Breast epithelium (tissue), 3 donors: Measurements from ENCODE around the gene SNX9.

ENCODE experiments used
- POLR2AphosphoS5 ChIP-seq, 3 donors: sonication (generic); formaldehyde crosslinking; IDR thresholded peaks; one replicate each; pipeline ENCODE4 v1.6.1; 2017; ENCODE audit warnings: antibody characterized with exemption in 3 of 3
- TF ChIP-seq, protein P1 (sequence below), 3 donors: fragments of 450-650 bp; IDR thresholded peaks; one replicate each; pipeline ENCODE4 v1.5.1; 2016 to 2017; ENCODE audit warnings: antibody characterized with exemption in 3 of 3, mild to moderate bottlenecking in 3 of 3, moderate library complexity in 3 of 3

GRCh38 chr6:157884756-157885155, 61.7 kb downstream of the SNX9 start:
- TF ChIP-seq, protein P1, sequence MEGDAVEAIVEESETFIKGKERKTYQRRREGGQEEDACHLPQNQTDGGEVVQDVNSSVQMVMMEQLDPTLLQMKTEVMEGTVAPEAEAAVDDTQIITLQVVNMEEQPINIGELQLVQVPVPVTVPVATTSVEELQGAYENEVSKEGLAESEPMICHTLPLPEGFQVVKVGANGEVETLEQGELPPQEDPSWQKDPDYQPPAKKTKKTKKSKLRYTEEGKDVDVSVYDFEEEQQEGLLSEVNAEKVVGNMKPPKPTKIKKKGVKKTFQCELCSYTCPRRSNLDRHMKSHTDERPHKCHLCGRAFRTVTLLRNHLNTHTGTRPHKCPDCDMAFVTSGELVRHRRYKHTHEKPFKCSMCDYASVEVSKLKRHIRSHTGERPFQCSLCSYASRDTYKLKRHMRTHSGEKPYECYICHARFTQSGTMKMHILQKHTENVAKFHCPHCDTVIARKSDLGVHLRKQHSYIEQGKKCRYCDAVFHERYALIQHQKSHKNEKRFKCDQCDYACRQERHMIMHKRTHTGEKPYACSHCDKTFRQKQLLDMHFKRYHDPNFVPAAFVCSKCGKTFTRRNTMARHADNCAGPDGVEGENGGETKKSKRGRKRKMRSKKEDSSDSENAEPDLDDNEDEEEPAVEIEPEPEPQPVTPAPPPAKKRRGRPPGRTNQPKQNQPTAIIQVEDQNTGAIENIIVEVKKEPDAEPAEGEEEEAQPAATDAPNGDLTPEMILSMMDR (IDR thresholded peaks at IDR 0.05) = no peak
- TF ChIP-seq POLR2AphosphoS5 (IDR thresholded peaks at IDR 0.05) = no peak
